ENCODE measurements around the gene NCKAP5. TPM values are rescaled to one million over a fixed set of nuclear protein-coding genes. Genes with fewer than 3 reads are reported as not detected.
A peak's percentile ranks its signal among the peaks of the same experiment; 100 is the strongest.

Gene NCKAP5
- total RNA-seq, 4 donors from 2014 or later = 0.55 to 6.6 (median 3.3) TPM; not detected in 1

- intact Hi-C loops (cut with DNase I; ENCODE audit: low total_unique reads) = no loop called here
- Histone ChIP-seq H3K9me3 (no peaks in the 10 kb centered on the region), H3K4me3 (no peak overlapping the region), H3K36me3 (no peaks in the 10 kb centered on the region), H3K27ac (no peak overlapping the region), H3K27me3 (no peaks in the 10 kb centered on the region), H3K4me1 (no peaks in the 10 kb centered on the region)
- DNase-seq = peak; percentile 20 to 38
- TF ChIP-seq CTCF (IDR thresholded peaks at IDR 0.05) (no peak), POLR2A (IDR thresholded peaks at IDR 0.05) (no peak)
Measured at GRCh38 chr2:132923787-132924186, 644.5 kb downstream of the NCKAP5 start.

- no peak for DNase-seq
- Histone ChIP-seq H3K9me3 (no peaks in the 10 kb centered on the region), H3K4me3 (no peak overlapping the region), H3K4me1 (no peaks in the 10 kb centered on the region), H3K27ac (no peak overlapping the region), H3K36me3 (no peaks in the 10 kb centered on the region), H3K27me3 (no peaks in the 10 kb centered on the region)
- intact Hi-C loops (cut with DNase I; ENCODE audit: low total_unique reads) = no loop called here
- no peak for TF ChIP-seq CTCF (IDR thresholded peaks at IDR 0.05)
- no peak for TF ChIP-seq POLR2A (IDR thresholded peaks at IDR 0.05)
Measured at GRCh38 chr2:132915812-132916549, 652.3 kb downstream of the NCKAP5 start.

GRCh38 chr2:132911726-132912724 is 656.2 kb downstream of the NCKAP5 start:
- H3K36me3 ChIP-seq = no peaks in the 10 kb centered on the region
- H3K27me3 ChIP-seq = no peaks in the 10 kb centered on the region
- no peaks in the 10 kb centered on the region for H3K4me1 ChIP-seq
- no peak overlapping the region for H3K4me3 ChIP-seq
- no peak for TF ChIP-seq CTCF (IDR thresholded peaks at IDR 0.05)
- TF ChIP-seq POLR2A (IDR thresholded peaks at IDR 0.05) = no peak
- no peak overlapping the region for H3K27ac ChIP-seq
- intact Hi-C loops (cut with DNase I; ENCODE audit: low total_unique reads) = no loop called here
- H3K9me3 ChIP-seq = no peaks in the 10 kb centered on the region
- peak; percentile 43 to 59 for DNase-seq

GRCh38 chr2:132910432-132910831 is 657.8 kb downstream of the NCKAP5 start:
- Histone ChIP-seq H3K27ac (no peak overlapping the region), H3K9me3 (no peaks in the 10 kb centered on the region), H3K4me1 (no peaks in the 10 kb centered on the region), H3K36me3 (no peaks in the 10 kb centered on the region), H3K27me3 (no peaks in the 10 kb centered on the region), H3K4me3 (no peak overlapping the region)
- no peak for DNase-seq
- TF ChIP-seq CTCF (IDR thresholded peaks at IDR 0.05) = no peak
- TF ChIP-seq POLR2A (IDR thresholded peaks at IDR 0.05) = no peak
- intact Hi-C loops (cut with DNase I; ENCODE audit: low total_unique reads) = no loop called here

GRCh38 chr2:132909427-132909826 is 658.8 kb downstream of the NCKAP5 start:
- no peak for DNase-seq
- H3K9me3 ChIP-seq = no peaks in the 10 kb centered on the region
- no peak for TF ChIP-seq POLR2A (IDR thresholded peaks at IDR 0.05)
- TF ChIP-seq CTCF (IDR thresholded peaks at IDR 0.05) = no peak
- intact Hi-C loops (cut with DNase I; ENCODE audit: low total_unique reads) = no loop called here
- no peaks in the 10 kb centered on the region for H3K27me3 ChIP-seq
- no peak overlapping the region for H3K27ac ChIP-seq
- H3K4me1 ChIP-seq = no peaks in the 10 kb centered on the region
- no peak overlapping the region for H3K4me3 ChIP-seq
- no peaks in the 10 kb centered on the region for H3K36me3 ChIP-seq
